GM19238 (cell line): ENCODE results near the gene TRMT1.
"Not testable (repeated sequence)": the region's sequence is repeated elsewhere in the genome, so short reads cannot be mapped to it uniquely, and the experiment has no call there.

Experiments
- DNase-seq: peaks from one replicate; pipeline ENCODE4 v3.0.0; 2011; ENCODE audit warnings: low spot score; ENCODE audit not compliant: insufficient read length

The TRMT1 gene

GRCh38 chr19:13116282-13117175 is at the start of gene TRMT1:
Gene TRMT1, minus strand, starts transcription at chr19:13116740. Its CDS starts 341 bp downstream, at chr19:13116399.
- DNase-seq: peak; percentile 96

GRCh38 chr19:13166151-13166550 is 49.6 kb upstream of the TRMT1 start:
- DNase-seq: not testable (repeated sequence)

DNA sequence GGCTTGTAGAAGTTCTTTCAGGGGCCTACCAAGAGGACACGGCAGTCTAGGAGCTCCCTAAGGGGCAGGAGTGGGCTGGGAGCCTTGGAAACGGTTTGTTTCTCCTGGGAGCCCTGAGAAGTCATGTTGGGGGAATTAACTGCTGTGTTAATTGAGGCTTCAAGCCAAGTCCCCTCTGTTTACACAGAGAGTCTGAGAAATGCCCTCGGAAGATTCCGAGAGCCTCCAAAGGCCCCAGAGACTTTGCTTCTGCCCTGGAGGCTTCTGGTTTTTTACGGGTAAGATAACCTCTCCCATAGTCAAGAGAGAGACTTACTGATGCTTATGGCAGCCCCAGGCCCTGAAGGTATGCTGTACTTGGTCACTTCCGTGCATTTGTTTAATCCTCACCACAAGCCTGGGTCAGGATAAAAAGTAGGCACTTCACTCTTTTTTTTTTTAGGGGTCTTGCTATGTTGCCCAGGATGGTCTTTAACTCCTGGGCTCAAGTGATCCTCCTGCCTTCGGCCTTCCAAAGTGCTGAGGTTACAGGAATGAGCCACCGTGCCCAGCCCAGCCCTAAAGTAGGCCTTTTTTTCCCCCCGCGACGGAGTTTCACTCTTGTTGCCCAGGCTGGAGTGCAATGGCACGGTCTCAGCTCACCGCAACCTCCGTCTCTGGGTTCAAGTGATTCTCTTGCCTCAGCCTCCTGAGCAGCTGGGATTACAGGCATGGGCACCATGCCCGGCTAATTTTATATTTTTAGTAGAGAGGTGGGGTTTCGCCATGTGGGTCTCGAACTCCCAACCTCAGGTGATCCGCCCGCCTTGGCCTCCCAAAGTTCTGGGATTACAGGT is 48.8 kb upstream of the TRMT1 start:
- DNase-seq: no peak

DNA sequence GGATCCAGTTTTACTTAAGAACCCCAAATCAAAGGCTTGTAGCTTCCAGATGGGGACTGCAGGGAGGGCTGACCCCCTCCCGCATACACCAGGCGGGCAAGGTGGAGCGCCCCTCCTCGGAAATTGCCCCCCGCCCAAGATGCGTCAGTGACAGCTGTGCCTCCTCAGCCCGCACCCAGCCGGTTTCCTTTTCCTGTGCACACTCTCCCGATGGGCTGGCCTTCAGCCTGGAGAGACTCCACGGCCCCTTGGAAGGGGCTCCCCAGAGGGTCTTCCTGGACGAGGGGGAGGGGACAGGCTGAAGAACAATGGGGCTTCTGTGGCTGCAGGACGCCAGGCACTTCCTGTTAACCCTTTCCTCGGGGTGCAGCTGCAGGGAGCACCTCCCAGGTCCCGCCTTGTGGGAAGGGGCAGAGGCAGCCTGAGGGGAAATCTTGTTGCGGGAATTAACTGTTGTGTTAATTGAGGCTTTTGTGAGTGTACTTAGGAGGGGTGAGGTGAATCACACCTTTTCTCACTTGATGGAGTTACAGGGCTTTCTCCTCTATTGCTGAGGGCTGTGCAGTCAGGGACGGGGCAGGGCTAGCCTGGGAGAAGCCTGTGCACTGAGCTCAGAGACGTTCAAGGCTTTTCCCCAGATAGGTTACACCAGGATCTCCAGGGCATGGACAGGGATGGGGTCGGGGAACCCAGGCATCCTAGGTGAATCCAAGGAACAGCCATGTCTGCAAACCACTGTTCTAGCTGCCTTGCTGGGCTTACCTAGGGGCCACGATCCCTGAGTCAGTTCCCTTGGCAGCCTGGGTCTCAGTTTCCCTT is 48.0 kb upstream of the TRMT1 start:
- DNase-seq: no peak

- no peak for DNase-seq
Measured at GRCh38 chr19:13163609-13164342, 47.2 kb upstream of the TRMT1 start.

DNA sequence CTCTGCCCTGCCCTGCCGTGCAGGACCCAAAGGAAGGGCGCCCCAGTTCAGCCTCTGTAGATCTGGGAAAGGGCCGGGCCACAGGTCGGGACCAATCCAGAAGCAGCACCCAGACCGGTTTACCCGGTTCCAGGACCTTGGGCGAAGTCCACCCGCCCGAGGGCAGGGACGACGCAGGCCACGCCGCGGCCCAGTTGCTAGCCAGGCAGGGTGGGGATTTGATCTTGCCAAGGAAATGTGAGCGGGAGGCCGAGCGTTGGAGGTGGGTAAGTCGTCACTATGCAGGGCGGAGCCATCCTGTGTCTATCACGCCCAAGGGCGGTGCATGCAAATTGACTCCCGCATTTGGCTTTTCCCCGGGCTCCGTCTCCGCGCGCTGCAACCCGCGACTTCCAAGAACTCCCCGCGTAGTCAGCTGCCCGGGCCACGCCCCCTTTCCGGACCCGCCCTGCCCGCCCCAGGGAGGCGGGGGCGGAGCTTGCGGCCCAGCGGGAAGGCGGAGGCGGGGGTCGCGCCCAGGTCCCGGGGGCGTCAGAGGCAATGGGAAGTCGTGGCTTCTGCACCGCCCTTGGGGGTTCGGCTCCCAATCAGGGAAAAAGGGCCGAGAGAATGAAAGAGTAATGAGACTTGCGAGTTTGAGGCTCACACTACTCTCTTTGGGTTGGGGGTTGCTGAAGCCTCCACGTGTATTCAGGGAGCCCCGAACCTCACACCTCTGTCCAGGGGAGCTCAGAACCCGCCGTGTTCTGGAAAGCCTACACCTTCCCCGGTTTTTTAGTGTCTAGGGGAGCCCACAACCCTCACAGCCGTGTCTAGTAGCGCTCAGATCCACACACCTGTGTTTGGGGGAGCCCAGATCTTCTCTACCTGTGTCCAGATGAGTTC is 46.4 kb upstream of the TRMT1 start:
- no peak for DNase-seq

DNA sequence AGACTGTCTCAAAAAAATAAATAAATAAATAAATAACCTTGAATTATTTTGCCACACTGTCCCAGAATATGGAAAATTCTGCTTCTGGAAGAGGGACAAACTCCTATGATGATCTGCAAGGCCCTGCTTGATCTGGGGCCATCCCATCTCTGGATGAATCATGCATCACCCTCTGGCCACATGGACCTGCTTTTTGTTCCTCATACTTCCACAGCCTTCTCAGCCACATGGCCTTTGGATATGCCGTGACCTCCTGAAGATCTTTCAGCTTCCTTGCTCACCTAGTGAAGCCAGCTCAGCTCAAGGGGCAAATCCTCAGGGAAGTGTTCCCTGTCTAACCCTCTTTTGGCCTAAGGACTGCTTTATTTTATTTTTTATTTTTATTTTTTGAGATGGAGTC is 44.0 kb upstream of the TRMT1 start:
- no peak for DNase-seq

DNA sequence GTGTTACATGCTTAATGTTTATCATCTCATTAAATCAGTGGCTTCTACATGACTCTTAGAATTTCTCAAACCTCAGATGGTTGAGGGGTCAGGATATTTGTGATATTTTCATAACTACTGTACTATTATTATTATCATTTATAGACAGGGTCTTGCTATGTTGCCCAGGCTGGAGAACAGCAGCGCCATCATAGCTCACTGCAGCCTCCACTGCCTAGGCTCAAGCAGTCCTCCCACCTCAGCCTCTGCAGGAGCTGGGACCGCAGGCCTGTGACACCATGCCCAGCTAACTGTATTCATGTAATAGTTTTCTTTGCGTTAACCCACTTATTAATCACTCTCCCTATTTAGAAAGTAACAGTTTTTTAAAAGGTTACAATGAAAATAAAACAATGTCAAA is 43.2 kb upstream of the TRMT1 start:
- DNase-seq: no peak

GRCh38 chr19:13155472-13156359 is 39.2 kb upstream of the TRMT1 start:
- DNase-seq: peak; percentile 62

- peak; percentile 45 for DNase-seq
Measured at GRCh38 chr19:13154911-13155471, 38.5 kb upstream of the TRMT1 start.

DNA sequence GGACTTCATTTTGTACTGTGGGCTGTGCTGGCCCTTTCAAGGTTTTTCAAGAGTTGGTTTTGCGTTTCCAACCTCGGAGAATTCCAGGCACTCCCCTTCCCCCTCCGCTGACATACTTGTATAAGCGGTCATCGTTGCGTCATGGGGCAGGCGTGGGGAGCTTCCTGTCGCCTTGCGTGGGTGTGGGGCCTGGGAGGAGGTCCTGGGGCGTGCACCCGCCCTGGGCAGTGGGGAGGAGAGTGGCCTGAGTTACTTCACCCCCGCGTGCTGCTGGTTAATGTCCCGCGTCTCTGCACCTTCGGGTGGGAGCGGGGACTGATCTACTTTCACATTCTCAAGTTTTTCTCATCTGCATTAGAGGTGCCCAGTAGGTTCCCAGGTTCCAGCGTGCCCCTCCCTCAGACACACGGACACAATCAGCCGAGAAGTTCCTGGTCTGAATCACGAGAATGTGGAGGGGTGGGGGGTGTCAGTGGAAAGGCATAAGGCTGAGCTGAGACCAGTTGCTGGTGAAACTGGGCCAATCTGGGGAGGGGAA is 37.8 kb upstream of the TRMT1 start:
- DNase-seq: no peak

GRCh38 chr19:13153569-13154240 is 37.2 kb upstream of the TRMT1 start:
- no peak for DNase-seq

DNA sequence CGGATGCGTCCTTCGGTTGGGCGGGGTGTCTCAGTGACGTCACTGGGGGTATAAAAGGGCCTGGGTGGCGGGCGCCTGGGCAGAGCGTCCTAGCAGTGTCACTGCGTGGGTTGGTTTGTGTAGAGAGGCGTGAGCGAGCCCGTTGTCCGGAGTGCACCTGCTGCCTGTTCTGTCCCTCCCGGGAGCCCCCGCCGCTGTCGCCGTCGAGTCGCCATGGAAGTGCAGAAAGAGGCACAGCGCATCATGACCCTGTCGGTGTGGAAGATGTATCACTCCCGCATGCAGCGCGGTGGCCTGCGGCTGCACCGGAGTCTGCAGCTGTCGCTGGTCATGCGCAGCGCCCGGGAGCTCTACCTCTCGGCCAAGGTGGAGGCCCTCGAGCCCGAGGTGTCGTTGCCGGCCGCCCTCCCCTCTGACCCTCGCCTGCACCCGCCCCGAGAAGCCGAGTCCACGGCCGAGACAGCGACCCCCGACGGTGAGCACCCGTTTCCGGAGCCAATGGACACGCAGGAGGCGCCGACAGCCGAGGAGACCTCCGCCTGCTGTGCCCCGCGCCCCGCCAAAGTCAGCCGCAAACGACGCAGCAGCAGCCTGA is 36.5 kb upstream of the TRMT1 start:
- DNase-seq: peak; percentile 82

- peak; percentile 24 for DNase-seq
Measured at GRCh38 chr19:13152356-13152973, 35.9 kb upstream of the TRMT1 start.

- DNase-seq: peak; percentile 80
Measured at GRCh38 chr19:13151605-13152355, 35.2 kb upstream of the TRMT1 start.
